KBM-7 (cell line): ENCODE data around the gene TMEM126B.
"Not testable (repeated sequence)": the region's sequence is repeated elsewhere in the genome, so short reads cannot be mapped to it uniquely, and the experiment has no call there.

Source experiments
- DNase-seq: peaks from one replicate; pipeline ENCODE4 v3.0.0-alpha.2; 2015
- in situ Hi-C: fragments of 300-500 bp; cut with MboI; formaldehyde crosslinking; loops from 2 replicates; pipeline ENCODE4 v1.14.3; 2020; ENCODE audit warnings: low sequenced_read_pairs, low pct_unique_long_range_greater_than_20kb, mixed read lengths

TMEM126B gene

GRCh38 chr11:85627998-85628770 is at the start of gene TMEM126B:
Gene TMEM126B (plus strand): TSS chr11:85628593. CDS start chr11:85628608, 15 bp downstream.
- DNase-seq: peak; percentile 99
- in situ Hi-C loops: no loop called here

DNA sequence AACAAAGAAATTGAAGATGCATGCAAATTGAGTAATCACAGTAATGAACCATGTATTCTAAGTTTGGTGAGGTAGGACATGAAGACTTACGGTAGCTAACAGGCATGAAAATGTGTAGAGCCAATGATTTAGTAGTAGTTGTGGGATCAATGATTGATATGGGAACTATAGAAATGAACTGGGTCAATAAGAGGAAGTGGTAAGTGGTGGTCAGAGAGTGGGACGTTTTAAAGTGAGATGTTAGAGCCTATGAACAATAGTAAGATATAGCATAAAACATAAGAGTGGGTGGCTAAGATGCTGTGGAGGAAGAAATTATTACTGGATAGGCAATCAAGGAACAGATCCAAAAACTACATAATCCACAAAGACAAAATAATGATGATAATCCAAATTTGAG is 46.3 kb upstream of the TMEM126B start:
- no peak for DNase-seq
- in situ Hi-C loops: loop anchor here (25.0 kb wide), 3 partner anchors 645 to 1020 kb away; no protein-coding TSS in a partner anchor

GRCh38 chr11:85589373-85589772 is 39.0 kb upstream of the TMEM126B start:
- no peak for DNase-seq
- in situ Hi-C loops: loop anchor here (25.0 kb wide), 3 partner anchors 652 to 1027 kb away; no protein-coding TSS in a partner anchor

DNA sequence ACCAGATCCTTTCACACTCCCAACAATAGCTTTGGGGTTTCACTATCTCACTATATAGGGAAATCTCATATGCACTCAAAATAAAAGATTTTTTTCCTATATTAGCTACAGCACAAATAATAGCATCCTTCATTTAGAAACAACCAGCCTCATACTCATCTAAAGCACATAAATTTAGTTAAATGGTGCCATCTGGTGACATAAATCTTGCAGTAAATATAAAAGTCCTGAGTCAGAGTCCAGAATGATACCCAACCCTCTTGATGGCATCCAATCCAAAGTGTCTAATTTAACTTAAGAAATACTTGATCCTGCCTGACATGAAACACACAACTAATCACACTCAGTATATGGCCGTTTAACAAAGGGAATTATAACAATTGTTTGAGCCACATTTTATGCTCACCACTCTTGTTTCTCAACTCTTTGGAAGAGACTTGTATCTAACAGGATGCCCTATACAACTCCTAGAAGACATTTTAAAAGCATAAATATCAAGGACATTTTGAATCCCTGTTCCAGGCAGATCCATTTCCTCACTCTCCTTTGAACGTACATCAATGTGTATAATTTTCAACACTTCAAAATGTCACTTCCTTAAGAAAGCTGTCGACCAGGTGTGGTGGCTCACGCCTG is 37.4 kb upstream of the TMEM126B start:
- DNase-seq: peak; percentile 76
- in situ Hi-C loops: loop anchor here (25.0 kb wide), 3 partner anchors 654 to 1029 kb away; no protein-coding TSS in a partner anchor

GRCh38 chr11:85595285-85595884 is 33.0 kb upstream of the TMEM126B start:
- in situ Hi-C loops: loop anchor here (25.0 kb wide), 3 partner anchors 658 to 1033 kb away; no protein-coding TSS in a partner anchor
- peak; percentile 49 for DNase-seq

DNA sequence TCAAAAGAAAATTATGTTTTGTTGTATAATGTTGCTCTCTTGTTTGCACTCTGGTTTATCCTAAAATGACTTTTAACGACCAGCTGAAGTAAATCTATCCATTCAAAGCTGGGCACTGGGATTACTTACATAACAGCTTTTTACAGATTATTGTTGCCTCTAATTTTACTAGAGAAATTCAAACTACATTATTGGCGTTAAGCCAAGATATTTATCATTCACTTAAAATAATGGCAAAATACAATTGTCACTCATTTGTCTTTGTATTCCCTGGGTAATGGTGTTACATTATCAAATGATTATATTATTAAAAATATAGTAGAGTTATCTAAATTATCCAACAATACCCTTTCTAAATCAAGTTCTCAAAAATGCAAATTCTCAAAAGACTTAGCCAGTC is 31.5 kb upstream of the TMEM126B start:
- in situ Hi-C loops: loop anchor here (25.0 kb wide), 3 partner anchors 660 to 1035 kb away; no protein-coding TSS in a partner anchor
- DNase-seq: no peak

GRCh38 chr11:85599083-85599482 is 29.3 kb upstream of the TMEM126B start:
- no peak for DNase-seq
- in situ Hi-C loops: loop anchor here (25.0 kb wide), 3 partner anchors 662 to 1037 kb away; no protein-coding TSS in a partner anchor

DNA sequence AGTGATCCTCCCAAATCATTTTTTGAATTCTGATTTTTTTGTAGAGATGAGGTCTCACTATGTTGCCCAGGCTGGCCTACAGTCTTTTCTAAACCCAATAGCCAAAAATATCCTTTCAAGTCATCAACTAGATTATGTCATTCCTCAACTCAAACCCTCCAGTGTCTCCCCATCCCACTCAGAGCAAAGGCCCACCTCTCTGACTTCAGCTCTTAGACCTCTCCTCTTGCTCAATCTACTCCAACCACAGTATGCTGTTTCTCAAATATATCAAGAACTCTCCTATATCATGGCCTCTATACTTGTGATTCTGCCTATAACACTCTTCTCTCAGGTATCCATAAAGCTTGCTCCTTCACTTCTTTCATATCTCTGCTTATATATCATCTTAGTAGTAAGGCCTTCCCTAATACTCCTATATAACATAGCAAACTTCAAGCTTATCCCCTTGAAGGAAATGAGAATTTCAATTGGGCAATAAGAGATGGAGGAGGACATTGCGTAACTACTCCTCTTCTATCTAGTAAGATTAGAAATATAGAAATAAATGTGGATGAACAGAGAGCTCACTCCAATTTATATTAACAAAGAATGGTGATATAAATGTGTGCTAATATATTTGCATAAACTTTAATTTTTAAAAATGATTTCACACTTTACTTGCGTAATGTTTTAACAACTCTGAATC is 25.7 kb upstream of the TMEM126B start:
- in situ Hi-C loops: no loop called here
- no peak for DNase-seq

DNA sequence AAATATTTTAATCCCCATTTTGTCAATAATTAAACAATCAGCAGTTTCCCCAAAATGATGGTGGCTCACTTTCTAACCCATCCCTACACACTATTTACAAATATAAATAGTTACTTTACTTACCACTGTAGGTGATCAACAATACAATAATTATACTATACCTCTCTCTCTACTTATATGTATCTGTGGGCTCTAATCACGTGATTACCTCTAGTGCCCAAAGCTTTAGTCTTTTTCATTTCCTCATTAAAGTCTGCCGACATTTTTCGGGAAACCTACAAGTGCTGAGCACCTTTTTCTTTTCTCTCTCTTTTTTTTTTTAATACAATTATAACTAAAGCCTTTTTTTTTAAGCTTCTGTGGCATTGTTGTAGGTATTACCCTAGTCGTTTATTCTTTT is 25.2 kb upstream of the TMEM126B start:
- in situ Hi-C loops: no loop called here
- no peak for DNase-seq

DNA sequence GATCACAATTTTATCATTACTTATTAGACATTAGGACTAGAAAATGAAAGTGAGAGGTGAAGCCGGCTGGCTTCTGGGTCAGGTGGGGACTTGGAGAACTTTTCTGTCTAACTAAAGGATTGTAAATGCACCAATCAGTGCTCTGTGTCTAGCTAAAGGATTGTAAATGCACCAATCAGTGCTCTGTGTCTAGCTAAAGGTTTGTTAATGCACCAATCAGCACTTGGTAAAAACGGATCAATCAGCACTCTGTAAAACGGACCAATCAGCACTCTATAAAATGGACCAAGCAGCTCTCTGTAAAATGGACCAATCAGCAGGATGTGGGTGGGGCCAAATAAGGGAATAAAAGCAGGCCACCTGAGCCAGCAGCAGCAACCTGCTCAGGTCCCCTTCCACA is 22.2 kb upstream of the TMEM126B start:
- DNase-seq, in situ Hi-C loops: not testable (repeated sequence)

GRCh38 chr11:85608621-85609020 is 19.8 kb upstream of the TMEM126B start:
- DNase-seq: not testable (repeated sequence)

DNA sequence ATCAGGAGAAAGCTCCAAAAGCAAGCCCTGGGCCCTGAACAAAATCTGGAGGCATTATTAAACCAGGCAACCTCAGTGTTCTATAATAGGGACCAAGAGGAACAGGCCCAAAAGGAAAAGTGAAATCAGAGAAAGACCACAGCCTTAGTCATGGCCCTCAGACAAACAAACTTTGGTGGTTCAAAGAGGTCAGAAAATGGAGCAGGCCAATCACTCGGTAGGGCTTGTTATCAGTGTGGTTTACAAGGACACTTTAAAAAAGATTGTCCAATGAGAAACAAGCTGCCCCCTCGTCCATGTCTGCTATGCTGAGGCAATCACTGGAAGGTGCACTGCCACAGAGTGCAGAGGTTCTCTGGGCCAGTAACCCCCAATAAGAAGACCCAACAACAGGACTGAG is 19.1 kb upstream of the TMEM126B start:
- in situ Hi-C loops, DNase-seq: not testable (repeated sequence)

More at GRCh38 chr11:85608621-85609020, 19.8 kb upstream of the TMEM126B start:
- in situ Hi-C loops: not testable (repeated sequence)

GRCh38 chr11:85611643-85612042 is 16.8 kb upstream of the TMEM126B start:
- DNase-seq: peak; percentile 27
- in situ Hi-C loops: not testable (repeated sequence)

DNA sequence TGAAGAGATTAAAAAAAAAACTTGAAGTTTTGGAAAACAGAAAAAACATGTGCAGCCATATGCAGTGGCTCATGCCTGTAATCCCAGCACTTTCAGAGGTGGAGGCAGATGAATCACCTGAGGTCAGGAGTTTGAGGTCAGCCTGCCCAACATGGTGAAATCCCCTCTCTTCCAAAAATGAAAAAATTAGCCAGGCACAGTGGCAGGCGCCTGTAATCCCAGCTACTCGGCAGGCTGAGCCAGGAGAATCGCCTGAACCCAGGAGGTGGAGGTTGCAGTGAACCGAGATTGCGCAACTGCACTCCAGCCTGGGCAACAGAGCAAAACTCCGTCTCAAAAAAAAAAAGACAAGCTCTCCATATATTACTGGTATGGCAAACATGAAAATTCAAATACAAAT is 8.9 kb upstream of the TMEM126B start:
- in situ Hi-C loops: no loop called here
- no peak for DNase-seq

DNA sequence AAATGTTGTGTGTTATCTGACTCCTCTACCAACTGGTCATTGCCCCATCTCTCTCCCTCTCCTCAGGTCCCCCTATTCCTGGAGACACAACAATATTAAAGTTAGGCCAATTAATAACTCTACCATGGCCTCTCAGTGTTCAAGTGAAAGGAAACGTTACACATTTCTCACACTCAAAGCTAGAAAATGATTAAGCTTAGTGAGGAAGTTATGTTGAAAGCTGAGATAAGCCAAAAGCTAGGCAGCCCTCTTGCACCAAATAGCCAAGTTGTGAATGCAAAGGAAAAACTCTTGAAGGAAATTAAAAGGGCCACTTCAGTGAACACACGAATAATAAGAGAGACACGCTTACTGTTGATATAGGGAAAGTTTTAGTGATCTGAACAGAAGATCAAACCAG is 8.1 kb upstream of the TMEM126B start:
- DNase-seq: no peak
- in situ Hi-C loops: no loop called here

- in situ Hi-C loops: no loop called here
- no peak for DNase-seq
Observed at GRCh38 chr11:85626496-85626895, 1.9 kb upstream of the TMEM126B start.

- peak; percentile 14 for DNase-seq
Observed at GRCh38 chr11:85627332-85627997, 928 bp upstream of the TMEM126B start, which contains the start of gene DLG2. Gene DLG2 (minus strand): TSS chr11:85627344.

GRCh38 chr11:85628771-85629341 is 463 bp downstream of the TMEM126B start:
- DNase-seq: no peak
- in situ Hi-C loops: no loop called here

More at GRCh38 chr11:85627332-85627997, 928 bp upstream of the TMEM126B start, which contains the start of gene DLG2:
- in situ Hi-C loops: no loop called here
